DND-41 (cell line): ENCODE results near the gene RPN2.

Source experiments
- EZH2 ChIP-seq: IDR thresholded peaks from 3 replicates; pipeline ENCODE4 v1.6.1; 2012; ENCODE audit warnings: borderline replicate concordance, low read depth, mild to moderate bottlenecking, moderate library complexity, low read length, inconsistent platforms; ENCODE audit not compliant: severe bottlenecking
- TF ChIP-seq, protein P1 (sequence below): IDR thresholded peaks from 2 replicates; pipeline ENCODE4 v1.5.1; 2012; ENCODE audit warnings: borderline replicate concordance, low read length, moderate library complexity, mild to moderate bottlenecking; ENCODE audit not compliant: poor library complexity, severe bottlenecking; ENCODE audit errors: extremely low read depth

DNA sequence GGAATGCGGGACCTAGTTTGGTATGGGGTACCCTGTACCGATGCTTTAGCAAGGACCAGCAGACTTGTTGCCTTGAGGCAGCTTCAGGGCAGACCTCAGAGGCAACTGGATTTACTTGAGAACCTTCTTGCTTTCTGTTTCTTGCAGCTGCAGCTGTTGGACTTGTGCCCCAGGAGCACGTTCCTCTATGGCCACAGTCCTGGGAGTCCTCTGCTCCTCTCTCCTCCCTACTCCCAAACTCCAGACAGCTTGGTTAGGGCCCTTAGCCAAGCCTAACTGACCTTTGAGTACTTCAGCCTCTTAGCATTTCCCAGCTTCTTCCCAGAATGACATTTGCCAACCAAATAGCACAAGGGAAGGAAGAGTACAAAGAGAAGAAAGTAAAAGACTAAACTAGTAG, 47.8 kb downstream of the RPN2 start:
- TF ChIP-seq, protein P1, sequence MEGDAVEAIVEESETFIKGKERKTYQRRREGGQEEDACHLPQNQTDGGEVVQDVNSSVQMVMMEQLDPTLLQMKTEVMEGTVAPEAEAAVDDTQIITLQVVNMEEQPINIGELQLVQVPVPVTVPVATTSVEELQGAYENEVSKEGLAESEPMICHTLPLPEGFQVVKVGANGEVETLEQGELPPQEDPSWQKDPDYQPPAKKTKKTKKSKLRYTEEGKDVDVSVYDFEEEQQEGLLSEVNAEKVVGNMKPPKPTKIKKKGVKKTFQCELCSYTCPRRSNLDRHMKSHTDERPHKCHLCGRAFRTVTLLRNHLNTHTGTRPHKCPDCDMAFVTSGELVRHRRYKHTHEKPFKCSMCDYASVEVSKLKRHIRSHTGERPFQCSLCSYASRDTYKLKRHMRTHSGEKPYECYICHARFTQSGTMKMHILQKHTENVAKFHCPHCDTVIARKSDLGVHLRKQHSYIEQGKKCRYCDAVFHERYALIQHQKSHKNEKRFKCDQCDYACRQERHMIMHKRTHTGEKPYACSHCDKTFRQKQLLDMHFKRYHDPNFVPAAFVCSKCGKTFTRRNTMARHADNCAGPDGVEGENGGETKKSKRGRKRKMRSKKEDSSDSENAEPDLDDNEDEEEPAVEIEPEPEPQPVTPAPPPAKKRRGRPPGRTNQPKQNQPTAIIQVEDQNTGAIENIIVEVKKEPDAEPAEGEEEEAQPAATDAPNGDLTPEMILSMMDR = no peak
- no peak for TF ChIP-seq EZH2
